Measurements from ENCODE around the gene PHF14.

The PHF14 gene

DNA sequence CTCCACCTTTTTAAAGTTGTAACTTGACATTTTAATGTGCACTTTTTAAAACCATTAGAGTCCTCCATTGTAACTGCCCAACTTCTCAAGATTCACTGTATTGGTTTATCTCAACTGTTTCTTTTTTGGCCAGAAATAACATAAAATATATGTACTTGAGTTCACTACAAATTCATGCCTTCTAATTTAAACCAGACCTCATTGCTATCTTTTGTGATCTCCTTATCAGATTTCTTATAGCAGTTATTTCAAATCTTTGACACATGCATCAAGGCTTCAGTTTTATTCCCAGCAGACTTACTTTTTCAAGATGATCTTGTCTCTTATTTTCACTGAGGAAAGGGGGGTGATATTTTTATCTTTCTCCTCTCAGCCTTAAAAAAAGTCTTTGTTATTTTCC is 154.3 kb downstream of the PHF14 start:
- no peak for FAIRE-seq
- DNase-seq (ENCODE audit: insufficient read length), result no peak
- TF ChIP-seq TAF1 (IDR thresholded peaks at IDR 0.05; ENCODE audit: borderline replicate concordance, low read depth, low read length), result no peak
- no peak for TF ChIP-seq POLR2A (IDR thresholded peaks at IDR 0.05; ENCODE audit: low read depth, low read length)
- no peak for TF ChIP-seq POLR2AphosphoS5 (IDR thresholded peaks at IDR 0.05; ENCODE audit: low read depth, low read length)

DNA sequence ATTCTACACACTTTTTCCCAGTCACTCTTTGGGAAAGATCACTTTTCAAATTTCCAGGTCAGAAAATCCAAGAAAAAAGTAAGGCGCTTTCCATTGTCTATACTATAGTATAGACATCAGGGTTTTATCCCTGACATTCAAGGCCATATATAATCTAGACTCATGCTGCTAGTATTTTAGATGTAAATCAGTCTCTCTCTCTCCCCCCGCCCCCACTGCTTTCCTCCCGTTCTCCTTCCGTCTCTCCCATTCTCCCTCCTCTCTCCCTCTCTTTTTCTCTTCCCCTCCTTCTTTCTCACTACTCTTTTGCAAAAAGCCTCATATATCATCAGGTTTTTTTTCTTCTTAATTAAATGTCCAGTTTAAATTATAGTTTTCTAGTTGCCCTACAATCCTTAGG is 154.8 kb downstream of the PHF14 start:
- no peak for DNase-seq (ENCODE audit: insufficient read length)
- no peak for FAIRE-seq
- TF ChIP-seq TAF1 (IDR thresholded peaks at IDR 0.05; ENCODE audit: borderline replicate concordance, low read depth, low read length) (no peak), POLR2AphosphoS5 (IDR thresholded peaks at IDR 0.05; ENCODE audit: low read depth, low read length) (no peak)

DNA sequence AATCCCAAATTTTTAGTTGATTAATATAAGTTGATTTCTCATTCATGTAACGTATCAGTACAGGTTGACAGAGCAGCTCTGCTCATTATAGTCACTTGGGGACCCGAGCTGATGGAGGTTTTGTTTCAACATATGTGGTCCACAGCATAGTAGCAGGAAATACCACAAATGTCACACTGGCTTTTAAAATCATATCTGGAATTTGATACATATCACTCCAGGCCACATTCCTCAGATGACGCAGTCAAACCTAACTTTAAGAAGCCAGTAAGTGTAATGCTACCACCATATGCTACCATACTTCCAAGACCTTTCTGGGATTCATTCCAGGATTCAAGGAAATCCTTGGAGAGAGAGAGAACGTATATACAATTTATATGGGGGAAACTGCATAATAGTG is 156.3 kb downstream of the PHF14 start:
- FAIRE-seq (no peak), DNase-seq (ENCODE audit: insufficient read length) (no peak)
- no peak for TF ChIP-seq POLR2AphosphoS5 (IDR thresholded peaks at IDR 0.05; ENCODE audit: low read depth, low read length)
- TF ChIP-seq TAF1 (IDR thresholded peaks at IDR 0.05; ENCODE audit: borderline replicate concordance, low read depth, low read length), result no peak
- no peak for TF ChIP-seq POLR2A (IDR thresholded peaks at IDR 0.05; ENCODE audit: low read depth, low read length)

DNA sequence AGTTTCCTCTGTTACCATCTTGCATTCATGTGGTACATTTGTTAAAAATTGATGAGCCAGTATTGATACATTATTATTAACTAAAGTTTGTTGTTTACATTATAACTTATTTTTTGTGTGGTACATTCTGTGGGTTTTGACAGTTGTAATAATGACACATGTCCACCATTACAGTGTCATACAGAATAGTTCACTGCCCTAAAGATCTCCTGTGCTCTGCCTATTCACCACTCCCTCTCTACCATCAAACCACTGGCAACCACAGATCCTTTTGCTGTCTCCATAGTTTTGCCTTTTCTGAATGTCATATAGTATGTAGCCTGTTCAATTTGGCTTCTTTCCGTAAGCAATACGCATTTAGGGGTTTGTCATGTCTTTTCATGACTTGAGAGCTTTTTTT is 156.9 kb downstream of the PHF14 start:
- peak; percentile 56 for FAIRE-seq
- DNase-seq (ENCODE audit: insufficient read length), result no peak
- TF ChIP-seq POLR2AphosphoS5 (IDR thresholded peaks at IDR 0.05; ENCODE audit: low read depth, low read length) (no peak), POLR2A (IDR thresholded peaks at IDR 0.05; ENCODE audit: low read depth, low read length) (no peak), TAF1 (IDR thresholded peaks at IDR 0.05; ENCODE audit: borderline replicate concordance, low read depth, low read length) (no peak)

DNA sequence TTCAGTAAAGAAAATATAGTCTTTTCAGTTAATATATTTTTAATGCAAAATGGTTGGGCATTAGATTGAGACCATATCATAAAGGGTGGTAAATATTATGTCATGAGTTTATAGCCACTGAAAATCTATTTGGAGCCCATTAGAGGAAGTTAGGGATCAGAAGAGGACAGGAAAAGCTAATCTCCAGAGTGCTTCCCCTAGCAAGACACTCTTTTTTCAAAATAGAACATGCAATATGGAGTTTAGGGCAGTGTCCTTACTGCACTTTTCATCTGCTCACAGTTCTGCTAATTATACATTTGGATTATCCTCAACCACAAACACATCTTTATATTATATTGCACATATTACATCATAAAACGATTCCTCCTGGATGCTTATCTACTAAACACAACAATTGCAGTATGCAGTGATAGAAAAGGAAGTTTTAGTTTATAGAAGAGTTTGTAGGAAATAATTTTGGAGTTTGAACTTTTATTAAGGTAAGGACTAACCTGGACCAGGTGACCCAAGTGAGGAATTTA is 159.8 kb downstream of the PHF14 start:
- TF ChIP-seq TAF1 (IDR thresholded peaks at IDR 0.05; ENCODE audit: borderline replicate concordance, low read depth, low read length) (no peak), POLR2AphosphoS5 (IDR thresholded peaks at IDR 0.05; ENCODE audit: low read depth, low read length) (no peak), POLR2A (IDR thresholded peaks at IDR 0.05; ENCODE audit: low read depth, low read length) (no peak)
- DNase-seq (ENCODE audit: insufficient read length) (no peak), FAIRE-seq (no peak)

DNA sequence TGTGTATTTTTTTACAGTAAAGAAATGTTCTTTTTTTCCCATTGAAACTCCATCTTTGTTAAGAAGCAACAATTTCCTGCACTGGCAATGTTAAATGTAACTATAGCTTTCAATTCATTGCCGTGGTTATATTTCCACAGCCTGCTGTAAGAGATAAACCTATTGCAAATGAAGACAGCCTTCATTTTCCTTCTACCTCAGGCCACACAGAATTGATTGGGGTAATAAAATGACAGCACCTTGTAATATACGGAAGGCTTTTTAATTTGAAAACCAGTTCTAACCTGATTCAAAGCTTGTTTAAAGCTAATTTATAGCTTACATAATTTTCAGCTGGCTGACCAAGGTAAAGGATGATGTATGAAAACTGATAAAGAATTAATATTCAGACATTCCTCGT is 161.9 kb downstream of the PHF14 start:
- no peak for FAIRE-seq
- no peak for TF ChIP-seq TAF1 (IDR thresholded peaks at IDR 0.05; ENCODE audit: borderline replicate concordance, low read depth, low read length)
- DNase-seq (ENCODE audit: insufficient read length), result no peak

DNA sequence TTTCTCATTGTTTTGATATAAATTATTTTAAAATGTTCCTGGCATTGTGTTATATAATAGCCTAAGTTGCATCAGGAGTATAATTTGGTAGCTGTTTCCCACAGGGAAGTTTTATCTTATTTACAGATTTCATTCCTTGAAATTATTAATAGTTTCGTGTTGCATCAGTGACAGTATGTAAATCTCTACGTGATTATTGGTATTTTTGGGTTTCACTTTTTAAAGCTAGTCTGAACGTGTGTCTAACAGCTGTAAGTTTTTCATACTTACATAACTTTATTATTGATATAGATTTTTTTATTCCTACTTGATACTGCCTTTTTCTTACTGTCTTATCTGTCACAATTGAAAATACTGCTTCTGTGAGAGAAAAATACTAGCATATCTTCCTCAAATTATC is 167.9 kb downstream of the PHF14 start:
- no peak for TF ChIP-seq POLR2A (IDR thresholded peaks at IDR 0.05; ENCODE audit: low read depth, low read length)
- no peak for TF ChIP-seq POLR2AphosphoS5 (IDR thresholded peaks at IDR 0.05; ENCODE audit: low read depth, low read length)
- TF ChIP-seq TAF1 (IDR thresholded peaks at IDR 0.05; ENCODE audit: borderline replicate concordance, low read depth, low read length), result no peak
- no peak for DNase-seq (ENCODE audit: insufficient read length)
- no peak for FAIRE-seq

DNA sequence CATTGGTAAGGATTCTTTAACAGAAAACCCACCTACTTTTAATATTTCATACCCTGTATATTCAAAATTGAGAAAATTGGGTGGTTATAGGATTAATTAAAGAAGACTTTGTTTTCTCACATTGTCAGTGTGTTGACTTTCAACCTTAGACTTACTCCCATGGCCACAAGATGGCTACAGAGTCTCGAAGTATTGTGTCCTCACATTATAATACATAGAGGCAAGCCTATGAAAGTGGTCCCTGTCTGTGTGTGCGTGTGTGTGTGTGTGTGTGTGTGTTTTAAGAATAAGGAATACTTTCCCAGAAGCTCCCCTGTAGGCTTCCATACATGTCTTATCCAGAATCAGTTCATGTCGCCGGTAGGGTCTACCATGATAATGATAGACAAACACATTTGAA is 180.0 kb downstream of the PHF14 start:
- no peak for DNase-seq (ENCODE audit: insufficient read length)

DNA sequence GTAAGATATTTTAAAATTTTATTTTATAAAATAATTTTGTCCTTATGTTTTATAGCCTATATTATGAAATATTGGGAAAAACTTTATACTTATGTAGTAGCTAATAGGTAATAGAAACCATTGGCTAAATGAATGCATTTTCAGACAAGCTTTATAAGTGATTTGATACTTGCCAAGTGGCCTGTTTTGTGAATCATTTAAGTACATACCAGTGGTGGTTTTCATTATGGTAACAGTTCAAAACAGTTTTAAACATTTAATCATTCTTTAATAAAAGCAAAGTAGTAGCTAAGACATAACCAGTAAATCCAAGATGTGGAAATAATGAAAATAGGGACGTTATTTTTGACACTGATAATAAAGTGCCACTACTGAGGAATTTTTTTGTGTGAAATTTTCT is 182.2 kb downstream of the PHF14 start:
- DNase-seq (ENCODE audit: insufficient read length) (no peak), FAIRE-seq (no peak)
- TF ChIP-seq POLR2A (IDR thresholded peaks at IDR 0.05; ENCODE audit: low read depth, low read length) (no peak), POLR2AphosphoS5 (IDR thresholded peaks at IDR 0.05; ENCODE audit: low read depth, low read length) (no peak), TAF1 (IDR thresholded peaks at IDR 0.05; ENCODE audit: borderline replicate concordance, low read depth, low read length) (no peak)

More for the DNA sequence above, 180.0 kb downstream of the PHF14 start:
- FAIRE-seq, result no peak
- TF ChIP-seq TAF1 (IDR thresholded peaks at IDR 0.05; ENCODE audit: borderline replicate concordance, low read depth, low read length) (no peak), POLR2A (IDR thresholded peaks at IDR 0.05; ENCODE audit: low read depth, low read length) (no peak), POLR2AphosphoS5 (IDR thresholded peaks at IDR 0.05; ENCODE audit: low read depth, low read length) (no peak)

DNA sequence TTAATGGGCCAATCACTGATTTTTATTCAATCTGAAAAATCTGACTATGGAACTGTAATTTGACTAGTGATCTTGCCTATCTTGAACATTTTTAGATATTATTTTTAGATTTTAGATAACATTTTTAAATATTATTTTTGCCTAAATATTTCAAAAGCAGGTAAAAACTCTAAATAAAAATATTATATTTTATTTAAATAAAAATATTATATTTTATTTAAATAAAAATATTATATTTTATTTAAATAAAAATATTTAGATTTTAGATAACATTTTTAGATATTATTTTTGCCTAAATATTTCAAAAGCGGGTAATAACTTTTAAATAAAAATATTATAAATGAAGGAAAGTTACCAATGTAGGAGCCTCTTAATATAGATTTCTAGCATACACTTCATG is 187.8 kb downstream of the PHF14 start:
- TF ChIP-seq POLR2A (IDR thresholded peaks at IDR 0.05; ENCODE audit: low read depth, low read length) (no peak), TAF1 (IDR thresholded peaks at IDR 0.05; ENCODE audit: borderline replicate concordance, low read depth, low read length) (no peak), POLR2AphosphoS5 (IDR thresholded peaks at IDR 0.05; ENCODE audit: low read depth, low read length) (no peak)
- no peak for DNase-seq (ENCODE audit: insufficient read length)
- FAIRE-seq, result no peak

DNA sequence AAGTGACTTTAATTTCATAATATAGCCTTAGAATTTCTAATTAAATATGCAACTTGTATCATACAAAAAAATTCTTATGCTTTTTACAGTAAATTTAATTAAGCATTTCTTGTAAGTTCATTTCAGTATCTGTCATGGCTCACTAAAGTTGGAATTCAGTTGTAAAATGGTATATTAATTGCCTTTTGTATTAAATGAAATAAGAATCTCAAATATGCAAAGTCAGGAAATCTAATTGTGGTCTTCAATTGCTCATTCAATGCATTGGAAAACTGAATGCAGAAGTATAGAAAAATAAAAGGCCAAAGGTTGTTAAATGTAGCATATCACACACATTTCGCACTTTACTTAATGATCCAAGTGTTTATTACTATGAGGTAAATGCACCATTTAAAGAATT is 189.5 kb downstream of the PHF14 start:
- DNase-seq (ENCODE audit: insufficient read length) (no peak), FAIRE-seq (no peak)
- no peak for TF ChIP-seq POLR2AphosphoS5 (IDR thresholded peaks at IDR 0.05; ENCODE audit: low read depth, low read length)
- TF ChIP-seq POLR2A (IDR thresholded peaks at IDR 0.05; ENCODE audit: low read depth, low read length), result no peak
- TF ChIP-seq TAF1 (IDR thresholded peaks at IDR 0.05; ENCODE audit: borderline replicate concordance, low read depth, low read length), result no peak

DNA sequence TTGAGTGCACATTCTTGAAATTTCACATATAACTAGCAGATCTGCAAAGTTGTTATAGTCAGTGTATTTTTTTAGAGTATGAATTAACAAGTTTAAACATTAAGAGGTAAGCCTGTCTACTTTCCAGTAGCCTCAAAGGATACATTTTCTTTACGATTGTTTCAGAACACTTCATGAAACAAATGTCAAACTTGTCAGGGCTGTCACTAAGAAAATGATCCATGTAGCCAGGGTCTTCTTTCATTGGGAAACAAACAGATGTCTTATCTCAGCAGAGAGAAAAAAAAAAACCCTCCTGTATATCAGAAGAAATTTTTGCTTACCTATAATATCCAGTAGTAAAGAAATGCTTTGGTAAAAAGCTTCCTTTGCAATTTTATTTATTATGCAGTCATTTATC is 192.4 kb downstream of the PHF14 start:
- DNase-seq (ENCODE audit: insufficient read length), result no peak
- no peak for FAIRE-seq
- TF ChIP-seq TAF1 (IDR thresholded peaks at IDR 0.05; ENCODE audit: borderline replicate concordance, low read depth, low read length) (no peak), POLR2AphosphoS5 (IDR thresholded peaks at IDR 0.05; ENCODE audit: low read depth, low read length) (no peak), POLR2A (IDR thresholded peaks at IDR 0.05; ENCODE audit: low read depth, low read length) (no peak)

DNA sequence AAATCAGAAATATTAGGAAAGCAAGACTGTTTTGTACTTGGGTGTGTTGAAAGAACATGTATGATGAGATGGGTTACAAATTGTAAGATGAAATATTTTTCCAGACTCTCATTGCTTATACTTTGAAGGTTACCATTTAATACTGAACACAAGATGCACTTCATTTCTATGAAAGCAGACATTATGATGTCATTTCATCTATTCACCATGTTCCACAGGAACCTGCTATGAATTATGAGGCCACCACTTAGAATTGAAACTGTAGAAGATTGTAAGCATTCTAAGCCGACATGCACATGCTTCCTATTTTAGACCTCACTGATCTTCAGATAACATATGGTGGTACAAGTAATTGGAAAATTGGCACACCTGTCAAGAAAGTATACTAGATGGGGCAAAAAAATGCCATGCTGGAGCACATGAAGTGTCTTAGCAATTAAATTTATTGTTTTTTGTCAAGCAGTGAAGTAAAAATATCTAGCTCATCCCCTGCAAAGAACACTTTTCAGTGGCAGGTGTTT is 195.0 kb downstream of the PHF14 start:
- no peak for DNase-seq (ENCODE audit: insufficient read length)
- TF ChIP-seq POLR2A (IDR thresholded peaks at IDR 0.05; ENCODE audit: low read depth, low read length) (no peak), TAF1 (IDR thresholded peaks at IDR 0.05; ENCODE audit: borderline replicate concordance, low read depth, low read length) (no peak), POLR2AphosphoS5 (IDR thresholded peaks at IDR 0.05; ENCODE audit: low read depth, low read length) (no peak)
- FAIRE-seq, result peak; percentile 17

Measured in GM12892 (cell line).